Cortex of kidney (tissue), 1 donor: Measurements from ENCODE around the gene SFXN1.
"Not testable (repeated sequence)": the region's sequence is repeated elsewhere in the genome, so short reads cannot be mapped to it uniquely, and the experiment has no call there.

Experiments
- DNase-seq: peaks from one replicate; lab custom pipeline; 2025; lab: John Stamatoyannopoulos, UW

Gene SFXN1

DNA sequence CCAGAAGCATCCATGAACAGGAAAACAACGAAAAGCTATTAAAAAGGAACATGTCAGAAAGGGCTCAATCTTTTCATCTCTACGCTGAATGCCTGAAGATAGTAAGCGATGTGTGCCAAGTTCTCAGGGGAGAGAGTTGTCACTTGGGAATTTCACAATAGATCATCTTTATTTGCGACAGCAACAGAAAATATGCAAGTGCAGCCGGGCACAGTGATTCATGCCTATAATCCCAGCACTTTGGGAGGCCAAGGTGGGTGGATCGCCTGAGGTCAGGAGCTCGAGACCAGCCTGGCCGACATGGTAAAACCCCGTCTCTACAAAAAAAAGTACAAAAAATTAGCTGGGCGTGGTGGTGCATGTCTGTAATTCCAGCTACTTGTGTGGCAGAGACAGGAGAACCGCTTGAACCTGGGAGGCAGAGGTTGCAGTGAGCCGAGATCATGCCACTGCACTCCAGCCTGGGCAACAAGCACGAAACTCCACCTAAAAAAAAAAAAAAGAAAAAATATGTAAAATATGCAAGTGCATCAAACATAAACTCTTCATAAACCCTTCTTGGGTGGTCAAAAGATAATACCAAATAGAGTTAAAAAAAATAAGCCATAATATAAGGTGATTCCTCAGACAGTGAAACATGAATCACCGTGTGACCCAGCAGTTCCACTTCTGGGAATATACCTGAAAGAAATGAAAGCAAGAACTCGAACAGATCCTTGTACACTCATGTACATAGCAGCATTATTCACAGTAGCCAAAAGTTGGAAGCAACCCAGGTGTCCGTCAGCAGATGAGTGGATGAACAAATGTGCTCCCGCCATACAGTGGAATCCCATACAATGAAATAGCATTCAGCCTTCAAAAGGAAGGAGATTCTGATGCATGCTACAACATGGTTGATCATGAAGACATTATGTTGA is 16.2 kb downstream of the SFXN1 start:
- DNase-seq: no peak

- DNase-seq: no peak
These were observed 23.4 kb downstream of the SFXN1 start for GRCh38 chr5:175501759-175502158.

DNA sequence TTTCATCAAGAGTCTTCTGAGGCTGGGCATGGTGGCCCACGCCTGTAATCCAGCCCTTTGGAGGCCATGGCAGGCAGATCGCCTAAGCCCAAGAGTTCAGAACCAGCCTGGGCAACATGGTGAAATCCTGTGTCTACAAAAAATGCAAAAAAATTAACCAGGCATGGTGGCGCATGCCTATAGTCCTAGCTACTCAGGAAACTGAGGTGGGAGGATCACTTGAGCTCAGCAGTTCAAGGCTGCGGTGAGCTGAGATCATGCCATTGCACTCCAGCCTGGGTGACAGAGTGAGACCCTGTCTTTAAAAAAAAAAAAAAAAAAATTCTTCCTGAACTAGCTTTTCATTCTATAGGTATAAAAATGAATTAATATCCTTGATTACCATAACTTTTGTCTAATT is 29.3 kb downstream of the SFXN1 start:
- DNase-seq: not testable (repeated sequence)

DNA sequence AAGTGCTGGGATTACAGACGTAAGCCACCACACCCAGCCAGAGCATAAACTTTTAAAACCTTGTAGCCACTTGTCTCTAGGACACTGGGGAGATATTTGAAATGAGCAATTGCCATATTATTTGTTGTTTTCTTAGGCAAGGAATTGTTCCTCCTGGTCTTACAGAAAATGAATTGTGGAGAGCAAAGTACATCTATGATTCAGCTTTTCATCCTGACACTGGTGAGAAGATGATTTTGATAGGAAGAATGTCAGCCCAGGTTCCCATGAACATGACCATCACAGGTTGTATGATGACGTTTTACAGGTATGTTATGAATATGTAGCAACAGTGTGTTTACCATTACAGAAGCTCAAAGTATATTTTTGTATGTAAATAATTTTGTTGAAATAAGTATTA is 30.5 kb downstream of the SFXN1 start:
- no peak for DNase-seq

- no peak for DNase-seq
These were observed 34.9 kb downstream of the SFXN1 start for GRCh38 chr5:175513297-175513696.

DNA sequence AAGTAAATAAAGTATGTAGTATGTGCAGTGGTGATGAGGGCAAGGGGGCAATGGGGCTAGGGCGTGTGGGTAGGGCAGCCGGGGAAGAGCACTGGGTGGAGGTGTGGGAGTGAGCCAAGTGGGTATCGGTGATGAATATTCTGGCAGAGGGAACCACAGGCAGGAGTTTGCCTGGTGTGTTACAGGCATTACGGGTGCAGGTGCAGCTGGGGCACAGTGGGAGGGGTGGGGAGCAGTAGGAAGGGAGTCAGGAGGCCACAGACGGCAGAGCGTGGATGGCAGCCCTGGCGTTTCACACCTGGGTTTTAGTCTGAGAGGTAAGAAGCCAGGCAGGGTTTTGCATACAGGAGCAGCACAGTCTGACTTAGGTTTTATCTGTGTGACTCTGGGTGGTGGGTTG is 35.4 kb downstream of the SFXN1 start:
- no peak for DNase-seq

GRCh38 chr5:175516933-175517823 is 38.8 kb downstream of the SFXN1 start:
- no peak for DNase-seq

DNA sequence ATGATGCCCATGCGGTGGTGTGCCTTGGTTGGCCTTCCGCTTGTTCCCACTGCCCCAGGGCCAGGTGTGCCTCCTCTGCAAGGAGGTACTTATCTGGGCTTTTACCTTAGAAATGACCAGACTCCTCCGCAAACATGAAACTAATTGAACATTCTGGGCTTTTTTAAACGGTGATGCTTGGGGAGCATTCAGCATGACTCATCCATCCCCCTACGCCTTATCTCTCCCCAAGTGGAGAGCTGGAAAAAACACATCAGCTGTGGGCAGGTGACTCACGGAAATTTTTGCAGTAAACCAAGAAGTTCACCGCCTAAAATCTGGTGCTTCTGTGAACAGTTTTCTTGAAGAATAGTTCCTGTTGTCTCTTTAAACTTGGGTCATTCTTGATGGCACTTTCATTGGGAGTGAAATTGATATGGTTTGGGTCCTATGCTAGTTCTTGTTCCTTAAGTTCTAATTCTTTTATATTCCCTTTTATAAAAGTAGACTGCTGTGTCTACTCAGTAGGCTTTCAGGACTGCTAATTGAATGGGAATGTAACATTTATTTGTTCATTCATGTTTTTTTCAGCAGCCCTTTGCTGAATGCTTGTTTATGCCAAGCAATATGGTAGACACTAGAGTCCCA is 39.6 kb downstream of the SFXN1 start:
- DNase-seq: no peak

DNA sequence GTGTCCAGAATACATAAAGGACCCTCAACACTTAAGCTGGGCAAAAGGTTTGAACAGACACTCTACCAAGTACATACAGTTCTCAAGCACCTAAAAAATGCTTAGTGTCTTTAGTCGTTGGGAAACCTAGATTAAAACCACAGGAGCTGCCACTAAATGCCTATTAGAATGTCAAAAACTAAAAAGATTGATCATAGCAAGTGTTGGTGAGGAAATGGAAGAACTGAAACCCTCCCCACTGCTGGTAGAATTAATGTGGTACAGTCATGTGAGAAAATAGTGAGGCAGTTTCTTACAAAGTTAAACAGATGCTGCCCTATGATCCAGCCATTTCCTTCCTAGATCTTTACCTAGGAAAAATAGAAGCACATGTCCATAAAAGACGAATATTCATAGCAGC is 40.6 kb downstream of the SFXN1 start:
- DNase-seq: no peak

- no peak for DNase-seq
These were observed 42.0 kb downstream of the SFXN1 start for GRCh38 chr5:175520321-175520720.

DNA sequence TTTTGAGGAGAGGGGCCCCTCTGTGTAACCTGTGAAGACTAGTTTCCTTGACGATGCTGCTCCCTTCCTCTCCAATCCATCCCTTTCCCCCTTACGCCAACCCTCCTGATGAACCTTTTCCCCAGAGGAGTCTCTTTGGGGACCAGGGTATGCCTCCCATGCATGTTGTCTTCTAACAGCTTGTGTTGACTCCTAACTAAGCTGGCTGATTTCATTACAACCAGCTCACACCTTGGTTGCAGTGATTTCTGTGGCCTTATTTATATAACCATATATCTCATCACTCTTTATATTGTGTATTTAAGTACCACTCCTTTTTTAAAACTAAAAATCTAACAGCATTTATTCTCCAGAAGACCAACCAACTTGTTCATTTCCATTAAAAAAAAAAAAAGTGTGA is 42.5 kb downstream of the SFXN1 start:
- DNase-seq: no peak

DNA sequence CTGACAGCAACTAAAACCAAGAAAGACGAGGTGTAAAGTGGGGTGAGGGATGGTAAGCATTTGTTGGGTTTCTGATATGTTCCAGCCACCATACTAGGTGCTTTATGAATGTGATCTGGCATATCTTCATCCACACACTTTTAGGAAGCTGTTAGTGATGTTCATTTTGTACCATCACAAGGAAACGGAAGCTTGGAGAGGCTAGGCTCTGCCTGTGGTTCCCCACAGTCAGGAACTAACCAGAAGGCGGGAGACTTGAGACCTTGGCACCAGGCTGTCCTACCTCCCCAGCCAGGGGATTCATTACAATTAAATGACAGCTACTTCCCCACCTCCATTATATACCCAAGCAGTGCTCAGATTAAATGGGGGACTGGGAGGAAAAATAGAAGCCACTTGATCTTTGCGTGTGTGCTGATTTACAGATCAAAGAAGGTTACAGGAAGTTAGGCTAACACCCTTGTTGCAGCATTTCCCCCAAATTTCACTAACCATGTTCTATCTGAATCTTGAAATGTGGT is 43.0 kb downstream of the SFXN1 start:
- no peak for DNase-seq

- DNase-seq: no peak
These were observed 44.9 kb downstream of the SFXN1 start for GRCh38 chr5:175523292-175523691.

DNA sequence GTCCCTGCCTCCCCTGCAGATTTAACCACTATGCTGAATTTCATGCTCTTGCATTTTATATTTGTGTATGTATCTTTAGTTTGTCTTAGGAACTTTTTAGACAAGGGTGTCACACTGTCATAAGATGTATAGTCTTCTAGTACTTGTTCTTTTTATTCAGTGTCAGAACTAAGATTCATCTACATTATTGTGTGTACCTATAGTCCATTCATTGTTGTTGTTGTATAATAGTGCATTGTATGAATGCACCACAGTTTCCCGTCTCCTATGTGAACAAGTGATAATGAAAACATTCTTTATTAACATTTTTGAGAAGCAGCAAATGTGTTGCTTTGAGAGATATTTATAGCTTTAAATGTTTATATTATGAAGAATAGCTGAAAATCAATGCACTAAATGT is 45.9 kb downstream of the SFXN1 start:
- no peak for DNase-seq

DNA sequence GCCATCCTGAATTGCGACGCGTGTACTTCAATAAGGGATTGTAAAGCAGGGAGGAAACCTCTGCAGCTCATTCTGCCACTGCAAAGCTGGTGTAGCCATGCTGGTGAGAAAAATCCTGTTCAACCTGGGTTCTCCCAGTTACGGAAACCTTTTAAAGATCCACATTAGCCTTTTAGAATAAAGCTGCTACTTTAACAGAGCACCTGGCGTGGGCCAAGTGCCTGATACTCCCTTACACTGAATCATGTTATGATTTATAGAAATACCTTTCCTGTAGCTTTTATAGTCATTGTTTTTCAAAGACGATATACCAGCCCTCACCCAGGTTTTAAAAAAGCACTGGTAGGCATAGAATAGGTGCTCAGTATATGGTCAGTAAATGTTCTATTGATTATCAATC is 48.3 kb downstream of the SFXN1 start:
- DNase-seq: no peak

DNA sequence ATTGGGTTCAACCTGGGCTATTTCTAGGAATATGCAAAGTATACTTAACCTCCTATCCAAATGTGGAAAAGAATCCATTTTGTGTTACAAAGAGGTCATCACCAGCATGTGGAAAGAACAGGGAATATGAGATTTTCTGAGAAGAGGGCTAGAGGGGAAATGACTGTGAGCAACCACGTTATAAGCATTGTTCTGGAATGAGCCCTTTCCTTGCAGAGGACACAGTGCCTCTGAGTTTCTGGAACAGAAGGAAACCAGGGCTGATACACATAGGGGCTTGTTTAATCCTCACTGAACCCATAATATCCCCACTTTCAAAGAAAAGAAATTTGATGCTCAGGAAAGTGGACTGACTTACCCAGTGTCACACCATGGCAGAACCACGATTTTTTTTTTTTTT is 53.0 kb downstream of the SFXN1 start:
- no peak for DNase-seq

- no peak for DNase-seq
These were observed 55.9 kb downstream of the SFXN1 start for GRCh38 chr5:175534070-175534932.

- not testable (repeated sequence) for DNase-seq
These were observed 57.0 kb downstream of the SFXN1 start for GRCh38 chr5:175535331-175535730.

DNA sequence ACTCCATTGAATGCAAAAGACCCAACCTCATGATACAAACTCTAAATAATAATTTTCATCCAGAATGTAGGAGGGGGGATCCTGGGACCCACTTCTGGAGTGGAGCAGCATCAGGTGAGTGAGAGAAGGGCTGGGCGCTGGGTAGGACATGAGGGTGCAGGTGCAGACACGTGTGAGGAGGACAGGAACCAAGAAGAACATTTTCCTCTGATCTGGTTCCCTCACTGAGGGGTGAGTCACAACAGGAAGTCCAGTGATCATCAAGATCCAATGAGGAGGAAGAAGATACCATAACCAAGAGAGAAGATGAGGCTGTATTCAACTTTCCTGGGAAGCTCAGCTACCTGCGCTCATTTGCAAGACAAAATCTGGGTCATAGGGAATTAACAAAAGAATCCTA is 57.4 kb downstream of the SFXN1 start:
- DNase-seq: no peak

DNA sequence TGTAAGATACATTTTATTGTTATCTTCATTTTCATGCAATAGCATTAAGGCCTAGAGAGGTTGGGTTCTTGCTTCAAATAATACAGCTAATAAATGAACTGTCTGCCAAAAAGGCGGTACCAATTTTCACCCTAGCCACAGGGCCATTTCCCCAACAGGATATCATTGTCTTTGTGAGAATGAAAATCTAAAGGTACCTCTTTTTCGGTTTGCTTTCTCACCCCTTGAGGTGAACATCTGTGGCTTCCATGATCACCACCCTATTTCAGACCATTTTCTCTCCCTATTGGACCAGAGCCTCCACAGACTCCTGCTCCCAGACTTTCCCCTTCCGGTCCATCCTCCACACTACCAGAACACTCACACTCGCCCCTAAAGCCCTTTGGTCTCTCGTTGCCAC is 60.2 kb downstream of the SFXN1 start:
- DNase-seq: no peak

GRCh38 chr5:175539936-175540335 is 61.6 kb downstream of the SFXN1 start:
- no peak for DNase-seq
